Liver (tissue), 9 donors: ENCODE measurements around the gene PEX1. TPM values are rescaled to one million over a fixed set of nuclear protein-coding genes. Genes with fewer than 3 reads are reported as not detected.
A peak's percentile ranks its signal among the peaks of the same experiment; 100 is the strongest.

Experiments used
- DNase-seq: peaks from one replicate; pipeline ENCODE4 v3.0.0-alpha.2; 2017; ENCODE audit warnings: low spot score
- H3K27ac ChIP-seq, 2 donors: one replicate each; pipeline ENCODE4 v1.7.0; 2013; ENCODE audit warnings: inconsistent platforms in 2 of 2, low read length in 2 of 2, control low read depth in 1 of 2, low read depth in 1 of 2, mild to moderate bottlenecking in 1 of 2
- H3K27me3 ChIP-seq, 4 donors: one replicate each; pipeline versions ENCODE4 v1.6.1 to v1.7.0; 2013; ENCODE audit warnings: low read length in 3 of 4, inconsistent platforms in 1 of 4, mild to moderate bottlenecking in 1 of 4, moderate library complexity in 1 of 4; ENCODE audit not compliant: control insufficient read depth in 4 of 4, insufficient read depth in 4 of 4
- H3K36me3 ChIP-seq, 4 donors: one replicate each; pipeline versions ENCODE4 v1.6.1 to v1.7.0; 2013; ENCODE audit warnings: low read length in 3 of 4, mild to moderate bottlenecking in 3 of 4, low read depth in 1 of 4, moderate library complexity in 1 of 4; ENCODE audit not compliant: control insufficient read depth in 4 of 4, insufficient read depth in 3 of 4
- H3K4me1 ChIP-seq, 4 donors: one replicate each; pipeline versions ENCODE4 v1.6.1 to v1.7.0; 2013; ENCODE audit warnings: low read length in 3 of 4, mild to moderate bottlenecking in 3 of 4, moderate library complexity in 1 of 4; ENCODE audit not compliant: control insufficient read depth in 4 of 4, insufficient read depth in 4 of 4
- H3K4me3 ChIP-seq, 3 donors: one replicate each; pipeline versions ENCODE4 v1.6.1 to v1.7.0; 2013; ENCODE audit warnings: low read length in 3 of 3, control low read depth in 1 of 3, low read depth in 1 of 3, mild to moderate bottlenecking in 1 of 3
- H3K9ac ChIP-seq, 2 donors: one replicate each; pipeline ENCODE4 v1.7.0; 2013; ENCODE audit warnings: low read length in 2 of 2, mild to moderate bottlenecking in 2 of 2, moderate library complexity in 2 of 2, control low read depth in 1 of 2, low read depth in 1 of 2
- H3K9me3 ChIP-seq, 4 donors: one replicate each; pipeline versions ENCODE4 v1.6.1 to v1.7.0; 2013; ENCODE audit warnings: low read length in 3 of 4; ENCODE audit not compliant: control insufficient read depth in 4 of 4
- CTCF ChIP-seq: fragments of 150-350 bp; IDR thresholded peaks from 2 replicates; pipeline ENCODE4 v1.5.1; 2017; ENCODE audit warnings: improper control_type of control experiment, low read depth, low read length; ENCODE audit not compliant: missing input control
- EGR1 ChIP-seq, 2 donors: IDR thresholded peaks; 2 replicates each; pipeline ENCODE4 v1.6.1; 2016 to 2018; ENCODE audit warnings: antibody characterized with exemption in 2 of 2, low read depth in 2 of 2
- FOXA1 ChIP-seq: IDR thresholded peaks from 2 replicates; pipeline ENCODE4 v1.6.1; 2016; ENCODE audit warnings: antibody characterized with exemption
- FOXA2 ChIP-seq: IDR thresholded peaks from 2 replicates; pipeline ENCODE4 v1.6.1; 2016; ENCODE audit warnings: antibody characterized with exemption
- GABPA ChIP-seq, 2 donors: IDR thresholded peaks in 1 of 2; conservative IDR thresholded peaks in 1 of 2; 2 replicates each; pipeline ENCODE4 v1.6.1; 2016; ENCODE audit warnings: antibody characterized with exemption in 2 of 2, mild to moderate bottlenecking in 1 of 2, moderate library complexity in 1 of 2
- HNF4A ChIP-seq, 2 donors: conservative IDR thresholded peaks; 2 replicates each; pipeline ENCODE4 v1.6.1; 2016; ENCODE audit warnings: antibody characterized with exemption in 2 of 2, mild to moderate bottlenecking in 2 of 2
- HNF4G ChIP-seq: IDR thresholded peaks from 2 replicates; pipeline ENCODE4 v1.6.1; 2016; ENCODE audit warnings: antibody characterized with exemption
- JUND ChIP-seq, 2 donors: IDR thresholded peaks; 2 replicates each; pipeline ENCODE4 v1.6.1; 2016; ENCODE audit warnings: antibody characterized with exemption in 2 of 2
- NR2F2 ChIP-seq: IDR thresholded peaks from 2 replicates; pipeline ENCODE4 v1.6.1; 2016; ENCODE audit warnings: antibody characterized with exemption
- RAD21 ChIP-seq, 2 donors: IDR thresholded peaks; 2 replicates each; pipeline ENCODE4 v1.6.1; 2016; ENCODE audit warnings: antibody characterized with exemption in 2 of 2, mild to moderate bottlenecking in 2 of 2
- RXRA ChIP-seq, 2 donors: IDR thresholded peaks; 2 replicates each; pipeline ENCODE4 v1.6.1; 2017 to 2018; ENCODE audit warnings: antibody characterized with exemption in 2 of 2, mild to moderate bottlenecking in 1 of 2
- SP1 ChIP-seq: IDR thresholded peaks from 2 replicates; pipeline ENCODE4 v1.6.1; 2018; ENCODE audit warnings: antibody characterized with exemption, mild to moderate bottlenecking
- TAF1 ChIP-seq: conservative IDR thresholded peaks from 2 replicates; pipeline ENCODE4 v1.6.1; 2016; ENCODE audit warnings: antibody characterized with exemption, mild to moderate bottlenecking
- YY1 ChIP-seq: IDR thresholded peaks from 2 replicates; pipeline ENCODE4 v1.6.1; 2016; ENCODE audit warnings: antibody characterized with exemption, mild to moderate bottlenecking
- WGBS: extraction: QIAGEN DNeasy Blood & Tissue Kit; methylation state at CpG from one replicate; pipeline ENCODE4 v1.1.7; 2013; 5-methylcytosine and 5-hydroxymethylcytosine counted together
- polyA plus RNA-seq, 2 donors: library from polyadenylated mRNA; stranded (reverse) in 1 of 2; unstranded in 1 of 2; fragments of 200-250 nt in 1 of 2; fragments of >200 nt in 1 of 2; fragmentation: Nextera tagmentation in 1 of 2; extraction: Ambion mirVana in 1 of 2; gene quantifications; one replicate each; pipeline versions ENCODE4 v1.2.1 to v1.2.3, GENCODE V29; 2013 to 2015
- total RNA-seq, 2 donors: library from RNA; depleted of rRNA; stranded (reverse); fragments of >200 nt; gene quantifications; one replicate each; pipeline ENCODE4 v1.2.3, GENCODE V29; 2014
- TF ChIP-seq, protein P1 (sequence below): IDR thresholded peaks from 2 replicates; pipeline ENCODE4 v1.6.1; 2016; ENCODE audit warnings: antibody characterized with exemption
- TF ChIP-seq, protein P2 (sequence below): IDR thresholded peaks from 2 replicates; pipeline ENCODE4 v1.6.1; 2016; ENCODE audit warnings: antibody characterized with exemption
- TF ChIP-seq, protein P3 (sequence below): IDR thresholded peaks from 2 replicates; pipeline ENCODE4 v1.6.1; 2016; ENCODE audit warnings: antibody characterized with exemption
- TF ChIP-seq, protein P4 (sequence below): IDR thresholded peaks from 2 replicates; pipeline ENCODE4 v1.6.1; 2016; ENCODE audit warnings: antibody characterized with exemption, mild to moderate bottlenecking
- donor health status: healthy.
- donor health status: healthy.
- donor health status: healthy.
- donor health status: healthy.
- donor health status: healthy.

The PEX1 gene
- total and polyA plus RNA-seq, 4 donors: 7.2 to 18.2 (median 9.0) TPM

GRCh38 chr7:92447345-92448204 is 80.7 kb downstream of the PEX1 start, which contains the start of gene GATAD1:
Gene GATAD1, plus strand, starts transcription at chr7:92447482. Its CDS starts 248 bp downstream, at chr7:92447730.
- Histone ChIP-seq H3K9me3 (no peaks in the 10 kb centered on the region), H3K36me3 (peaks cover 3 to 23% (median 16%) of the 10 kb centered on the region in 4 donors), H3K27me3 (no peaks in the 10 kb centered on the region), H3K4me3 (peak within 1 kb of the TSS; percentile 82 to 98 (median 96)), H3K27ac (peak within 1 kb of the TSS; percentile 93 to 95), H3K9ac (peak within 1 kb of the TSS; percentile 97 to 98), H3K4me1 (peaks cover 0 to 9% (median 7%) of the 10 kb centered on the region in 4 donors)
- DNase-seq: peak; percentile 89
- no peak for TF ChIP-seq JUND (IDR thresholded peaks at IDR 0.05)
- peak; percentile 99 for TF ChIP-seq CTCF
- no peak for TF ChIP-seq TAF1
- TF ChIP-seq, protein P1, sequence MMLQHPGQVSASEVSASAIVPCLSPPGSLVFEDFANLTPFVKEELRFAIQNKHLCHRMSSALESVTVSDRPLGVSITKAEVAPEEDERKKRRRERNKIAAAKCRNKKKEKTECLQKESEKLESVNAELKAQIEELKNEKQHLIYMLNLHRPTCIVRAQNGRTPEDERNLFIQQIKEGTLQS: no peak
- TF ChIP-seq GABPA (IDR thresholded peaks at IDR 0.05 in 1 of 2, conservative IDR thresholded peaks at IDR 0.05 in 1 of 2): peak; percentile 93 to 97
- no peak for TF ChIP-seq RXRA (IDR thresholded peaks at IDR 0.05)
- TF ChIP-seq, protein P2, sequence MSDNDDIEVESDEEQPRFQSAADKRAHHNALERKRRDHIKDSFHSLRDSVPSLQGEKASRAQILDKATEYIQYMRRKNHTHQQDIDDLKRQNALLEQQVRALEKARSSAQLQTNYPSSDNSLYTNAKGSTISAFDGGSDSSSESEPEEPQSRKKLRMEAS: peak; percentile 47
- TF ChIP-seq RAD21 (IDR thresholded peaks at IDR 0.05): no peak
- no peak for TF ChIP-seq FOXA1
- TF ChIP-seq, protein P3, sequence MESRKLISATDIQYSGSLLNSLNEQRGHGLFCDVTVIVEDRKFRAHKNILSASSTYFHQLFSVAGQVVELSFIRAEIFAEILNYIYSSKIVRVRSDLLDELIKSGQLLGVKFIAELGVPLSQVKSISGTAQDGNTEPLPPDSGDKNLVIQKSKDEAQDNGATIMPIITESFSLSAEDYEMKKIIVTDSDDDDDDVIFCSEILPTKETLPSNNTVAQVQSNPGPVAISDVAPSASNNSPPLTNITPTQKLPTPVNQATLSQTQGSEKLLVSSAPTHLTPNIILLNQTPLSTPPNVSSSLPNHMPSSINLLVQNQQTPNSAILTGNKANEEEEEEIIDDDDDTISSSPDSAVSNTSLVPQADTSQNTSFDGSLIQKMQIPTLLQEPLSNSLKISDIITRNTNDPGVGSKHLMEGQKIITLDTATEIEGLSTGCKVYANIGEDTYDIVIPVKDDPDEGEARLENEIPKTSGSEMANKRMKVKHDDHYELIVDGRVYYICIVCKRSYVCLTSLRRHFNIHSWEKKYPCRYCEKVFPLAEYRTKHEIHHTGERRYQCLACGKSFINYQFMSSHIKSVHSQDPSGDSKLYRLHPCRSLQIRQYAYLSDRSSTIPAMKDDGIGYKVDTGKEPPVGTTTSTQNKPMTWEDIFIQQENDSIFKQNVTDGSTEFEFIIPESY: no peak
- TF ChIP-seq YY1: peak; percentile 61
- no peak for TF ChIP-seq NR2F2
- TF ChIP-seq, protein P4, sequence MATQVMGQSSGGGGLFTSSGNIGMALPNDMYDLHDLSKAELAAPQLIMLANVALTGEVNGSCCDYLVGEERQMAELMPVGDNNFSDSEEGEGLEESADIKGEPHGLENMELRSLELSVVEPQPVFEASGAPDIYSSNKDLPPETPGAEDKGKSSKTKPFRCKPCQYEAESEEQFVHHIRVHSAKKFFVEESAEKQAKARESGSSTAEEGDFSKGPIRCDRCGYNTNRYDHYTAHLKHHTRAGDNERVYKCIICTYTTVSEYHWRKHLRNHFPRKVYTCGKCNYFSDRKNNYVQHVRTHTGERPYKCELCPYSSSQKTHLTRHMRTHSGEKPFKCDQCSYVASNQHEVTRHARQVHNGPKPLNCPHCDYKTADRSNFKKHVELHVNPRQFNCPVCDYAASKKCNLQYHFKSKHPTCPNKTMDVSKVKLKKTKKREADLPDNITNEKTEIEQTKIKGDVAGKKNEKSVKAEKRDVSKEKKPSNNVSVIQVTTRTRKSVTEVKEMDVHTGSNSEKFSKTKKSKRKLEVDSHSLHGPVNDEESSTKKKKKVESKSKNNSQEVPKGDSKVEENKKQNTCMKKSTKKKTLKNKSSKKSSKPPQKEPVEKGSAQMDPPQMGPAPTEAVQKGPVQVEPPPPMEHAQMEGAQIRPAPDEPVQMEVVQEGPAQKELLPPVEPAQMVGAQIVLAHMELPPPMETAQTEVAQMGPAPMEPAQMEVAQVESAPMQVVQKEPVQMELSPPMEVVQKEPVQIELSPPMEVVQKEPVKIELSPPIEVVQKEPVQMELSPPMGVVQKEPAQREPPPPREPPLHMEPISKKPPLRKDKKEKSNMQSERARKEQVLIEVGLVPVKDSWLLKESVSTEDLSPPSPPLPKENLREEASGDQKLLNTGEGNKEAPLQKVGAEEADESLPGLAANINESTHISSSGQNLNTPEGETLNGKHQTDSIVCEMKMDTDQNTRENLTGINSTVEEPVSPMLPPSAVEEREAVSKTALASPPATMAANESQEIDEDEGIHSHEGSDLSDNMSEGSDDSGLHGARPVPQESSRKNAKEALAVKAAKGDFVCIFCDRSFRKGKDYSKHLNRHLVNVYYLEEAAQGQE: peak; percentile 73
- no peak for TF ChIP-seq FOXA2
- no peak for TF ChIP-seq SP1
- TF ChIP-seq HNF4A (conservative IDR thresholded peaks at IDR 0.05): no peak
- no peak for TF ChIP-seq HNF4G
- peak in 1 of 2 donors; percentile 16 for TF ChIP-seq EGR1 (IDR thresholded peaks at IDR 0.05; ENCODE audit: low read depth in 2 of 2)
- under 1% methylated on average over 87 of the region's 87 CpGs for WGBS
